GM12878 (cell line): ENCODE measurements around the gene C11orf97. TPM values are rescaled to one million over a fixed set of nuclear protein-coding genes. Genes with fewer than 3 reads are reported as not detected.

ENCODE experiments used
- ATAC-seq: fragments of 200-7000 bp; cut with Tn5 transposase; 3 replicates; pipeline ENCODE4 v1.9.1; 2020; ENCODE audit warnings: mild to moderate bottlenecking, moderate library complexity
- Bru-seq: library from RNA; stranded (reverse); fragments of 400-500 nt; gene quantifications from one replicate; lab custom pipeline; 2021; lab: Mats Ljungman, UMichigan
- BruChase-seq, 2 experiments: library from RNA; stranded (reverse); fragments of 400-500 nt; gene quantifications; one replicate each; lab custom pipeline; 2021; lab: Mats Ljungman, UMichigan
- BruUV-seq: library from RNA; stranded (reverse); fragments of 400-500 nt; replicated peaks from 2 replicates; lab custom pipeline; 2021; lab: Mats Ljungman, UMichigan
- CTCF ChIA-PET: fragments of 300-600 bp; sonication (Branson Sonifier 250); formaldehyde crosslinking; extraction: SDS; loops from one replicate; lab custom pipeline; 2021; ENCODE audit warnings: inconsistent platforms; lab: Yijun Ruan, JAX
- POLR2A ChIA-PET: fragments of 350-600 bp; formaldehyde crosslinking; extraction: SDS; loops from one replicate; lab custom pipeline; 2021; ENCODE audit warnings: inconsistent platforms; lab: Charles Lee
- RAD21 ChIA-PET: fragments of 300-600 bp; sonication (Branson Sonifier 250); formaldehyde crosslinking; loops from one replicate; lab custom pipeline; 2023; ENCODE audit warnings: antibody characterized with exemption; ENCODE audit not compliant: unreplicated experiment; lab: Charles Lee
- SMC1A ChIA-PET: fragments of 300-600 bp; sonication (Branson Sonifier 250); formaldehyde crosslinking; loops from one replicate; lab custom pipeline; 2023; ENCODE audit not compliant: unreplicated experiment, uncharacterized antibody; lab: Charles Lee
- DNase-seq: peaks from one replicate; pipeline ENCODE4 v3.0.0-alpha.2; 2011; ENCODE audit warnings: low read depth, low spot score
- FAIRE-seq: peaks from 3 replicates; lab custom pipeline; 2011; peaks lifted over from hg19 to GRCh38; lab: Jason Lieb, UNC
- H2AFZ ChIP-seq: 2 replicates; pipeline ENCODE4 v1.6.0; 2011; ENCODE audit warnings: low read depth, low read length, control low read depth; ENCODE audit not compliant: control insufficient read depth
- H3K27ac ChIP-seq: 2 replicates; pipeline ENCODE4 v1.5.1; 2011; ENCODE audit warnings: control low read depth; ENCODE audit not compliant: control insufficient read depth, insufficient read depth
- H3K27me3 ChIP-seq, 2 experiments: replicated peaks in 1 of 2; 2 replicates each; pipeline versions ENCODE4 v1.6.0 to v1.6.1; 2011; ENCODE audit warnings: low read length in 1 of 2; ENCODE audit not compliant: control insufficient read depth in 2 of 2, insufficient read depth in 2 of 2
- H3K36me3 ChIP-seq, 2 experiments: 2 replicates each; pipeline ENCODE4 v1.5.1; 2011; ENCODE audit warnings: low read length in 1 of 2; ENCODE audit not compliant: control insufficient read depth in 2 of 2, insufficient read depth in 2 of 2
- H3K4me1 ChIP-seq: 2 replicates; pipeline ENCODE4 v1.6.1; 2011; ENCODE audit warnings: mild to moderate bottlenecking, low read length, moderate library complexity, mixed read lengths; ENCODE audit not compliant: control insufficient read depth, insufficient read depth
- H3K4me2 ChIP-seq: 2 replicates; pipeline ENCODE4 v1.6.0; 2011; ENCODE audit warnings: control low read depth; ENCODE audit not compliant: control insufficient read depth, insufficient read depth
- H3K4me3 ChIP-seq: fragments of 200-600 bp; sonication (generic); 2 replicates; pipeline ENCODE4 v1.5.1; 2016
- H3K79me2 ChIP-seq: 2 replicates; pipeline ENCODE4 v1.6.0; 2011; ENCODE audit warnings: low read length; ENCODE audit not compliant: control insufficient read depth, insufficient read depth
- H3K9ac ChIP-seq: 2 replicates; pipeline ENCODE4 v1.8.0; 2011; ENCODE audit warnings: low read length, control low read depth, mixed read lengths; ENCODE audit not compliant: control insufficient read depth, insufficient read depth
- H3K9me3 ChIP-seq: replicated peaks from 3 replicates; pipeline ENCODE4 v1.5.1; 2011; ENCODE audit warnings: mild to moderate bottlenecking, low read length; ENCODE audit not compliant: control insufficient read depth, insufficient read depth
- H4K20me1 ChIP-seq: 2 replicates; pipeline ENCODE4 v1.6.0; 2011; ENCODE audit not compliant: control insufficient read depth, insufficient read depth
- CHD1 ChIP-seq: IDR thresholded peaks from 2 replicates; pipeline ENCODE4 v1.6.1; 2012; ENCODE audit warnings: low read depth, low read length, improper control_type of control experiment
- CREB1 ChIP-seq: IDR thresholded peaks from 2 replicates; pipeline ENCODE4 v1.6.1; 2012; ENCODE audit warnings: low read depth, mild to moderate bottlenecking, inconsistent platforms
- CREM ChIP-seq: IDR thresholded peaks from 2 replicates; pipeline ENCODE4 v1.6.1; 2014; ENCODE audit warnings: antibody characterized with exemption, low read depth
- IRF5 ChIP-seq: fragments of 450-650 bp; IDR thresholded peaks from 2 replicates; pipeline ENCODE4 v1.6.1; 2017; ENCODE audit warnings: borderline replicate concordance
- MTA3 ChIP-seq: IDR thresholded peaks from 2 replicates; pipeline ENCODE4 v1.6.1; 2012; ENCODE audit warnings: low read length, inconsistent platforms, borderline replicate concordance
- MXI1 ChIP-seq: fragments of 150-350 bp; IDR thresholded peaks from 2 replicates; pipeline ENCODE4 v1.6.1; 2011; ENCODE audit warnings: low read depth, mild to moderate bottlenecking, inconsistent platforms, low read length, improper control_type of control experiment
- POLR2AphosphoS5 ChIP-seq: IDR thresholded peaks from 2 replicates; pipeline ENCODE4 v1.6.1; 2011; ENCODE audit warnings: mild to moderate bottlenecking, low read length, inconsistent platforms
- RCOR1 ChIP-seq: conservative IDR thresholded peaks from 2 replicates; pipeline ENCODE4 v1.6.1; 2012; ENCODE audit warnings: low read depth, low read length, improper control_type of control experiment
- RUNX3 ChIP-seq: IDR thresholded peaks from 2 replicates; pipeline ENCODE4 v1.6.1; 2012; ENCODE audit warnings: low read length, inconsistent platforms
- USF2 ChIP-seq: IDR thresholded peaks from 2 replicates; pipeline ENCODE4 v1.6.1; 2011; ENCODE audit warnings: low read depth, low read length, improper control_type of control experiment, borderline replicate concordance
- WGBS: methylation state at CpG from one replicate; pipeline ENCODE4 v1.1.6; 2016; ENCODE audit warnings: low lambda C conversion rate; ENCODE audit not compliant: insufficient replicate concordance, insufficient coverage; ENCODE audit errors: missing lambda C conversion rate; 5-methylcytosine and 5-hydroxymethylcytosine counted together
- in situ Hi-C: fragments of 300-500 bp; cut with MboI; formaldehyde crosslinking; loops from 9 replicates; pipeline ENCODE4 v1.14.3; 2018; ENCODE audit warnings: mixed read lengths
- intact Hi-C: fragments of 100-400 bp; cut with micrococcal nuclease; formaldehyde crosslinking; loops from one replicate; pipeline ENCODE4 v1.14.2; 2022; ENCODE audit not compliant: unreplicated experiment
- long read RNA-seq, 2 experiments: library from polyadenylated mRNA; unstranded; transcript quantifications; one replicate each; pipeline ENCODE4 v2.0.0, GENCODE V29; 2019 to 2020
- polyA minus RNA-seq, 3 experiments: library from RNA; depleted of rRNA, polyadenylated mRNA; stranded (reverse); fragments of >200 nt; gene quantifications; 2 replicates each; pipeline ENCODE4 v1.2.3, GENCODE V29; 2011
- polyA plus RNA-seq, 11 experiments: library from polyadenylated mRNA; depleted of rRNA in 4 of 11; unstranded in 6 of 11; stranded (reverse) in 5 of 11; fragments of >200 nt; fragmentation: Nextera tagmentation in 4 of 11; fragmentation: Illumina TruSeq in 1 of 11; extraction: Ambion mirVana in 4 of 11; extraction: Trizol in 1 of 11; gene quantifications; 1 replicate in 1 of 11; 2 replicates in 10 of 11; pipeline versions ENCODE4 v1.2.1 to v1.2.3, GENCODE V29; 2011 to 2016; ENCODE audit warnings: inconsistent platforms in 2 of 11, missing spikeins in 2 of 11, low read depth in 1 of 11
- total RNA-seq, 4 experiments: library from RNA; depleted of rRNA in 3 of 4; stranded (reverse); fragments of >200 nt in 3 of 4; fragmentation: Illumina TruSeq in 1 of 4; extraction: Trizol in 1 of 4; gene quantifications; 2 replicates each; pipeline versions ENCODE4 v1.2.1 to v1.2.3, GENCODE V29; 2013 to 2021
- TF ChIP-seq, protein P1 (sequence below): IDR thresholded peaks from 2 replicates; pipeline ENCODE4 v1.6.1; 2012; ENCODE audit warnings: low read depth, low read length, improper control_type of control experiment
- TF ChIP-seq, protein P2 (sequence below): fragments of 450-650 bp; IDR thresholded peaks from 2 replicates; pipeline ENCODE4 v1.6.1; 2016; ENCODE audit warnings: mild to moderate bottlenecking

C11orf97 gene, protein sequence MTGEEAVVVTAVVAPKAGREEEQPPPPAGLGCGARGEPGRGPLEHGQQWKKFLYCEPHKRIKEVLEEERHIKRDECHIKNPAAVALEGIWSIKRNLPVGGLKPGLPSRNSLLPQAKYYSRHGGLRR
- not detected in 2 replicates for total RNA-seq (2013; cell fraction: nucleolus; rRNA removed)
- not detected in 2 replicates for total RNA-seq (2014; rRNA removed)
- total RNA-seq (2014; rRNA removed; fragmentation: Illumina TruSeq; extraction: Trizol), result not detected in 2 replicates
- not detected in 2 replicates for total RNA-seq (2021)
- polyA plus RNA-seq (2011; ENCODE audit: low read depth), result not detected
- polyA plus RNA-seq (2011; rRNA removed), result not detected in 2 replicates
- not detected in 2 replicates for polyA plus RNA-seq (2011; cell fraction: cytosol; rRNA removed)
- polyA plus RNA-seq (2011; cell fraction: nucleus; rRNA removed), result not detected in 2 replicates
- polyA plus RNA-seq (2012), result not detected in 2 replicates
- polyA plus RNA-seq (2014; fragmentation: Illumina TruSeq; extraction: Trizol), result not detected in 2 replicates
- polyA plus RNA-seq (2014; fragmentation: Nextera tagmentation; extraction: Ambion mirVana), result not detected
- not detected in 2 replicates for polyA plus RNA-seq (2014; rRNA removed)
- polyA plus RNA-seq (2016; fragmentation: Nextera tagmentation; extraction: Ambion mirVana), result not detected
- not detected in 2 replicates for polyA minus RNA-seq (2011; rRNA and poly(A)+ RNA removed)
- not detected in 2 replicates for polyA minus RNA-seq (2011; cell fraction: cytosol; rRNA and poly(A)+ RNA removed)
- polyA minus RNA-seq (2011; cell fraction: nucleus; rRNA and poly(A)+ RNA removed), result not detected in 2 replicates
- Bru-seq, nascent RNA, result not detected
- BruChase-seq, experiment 1, labeled RNA remaining after a 6-hour chase, result not detected
- not detected for BruChase-seq, experiment 2, labeled RNA remaining after a 2-hour chase
- long read RNA-seq, experiment 1, result 0 reads
- long read RNA-seq, experiment 2, result 0 reads

GRCh38 chr11:94511932-94512781 is at the start of gene C11orf97:
Gene C11orf97, plus strand, starts transcription at chr11:94512461. Its CDS starts 68 bp downstream, at chr11:94512529.
- Histone ChIP-seq H3K9me3 (no peaks in the 10 kb centered on the region), H3K9ac (no peak within 1 kb of the TSS), H3K4me2 (peak within 1 kb of the TSS; percentile 79), H3K4me1 (no peaks in the 10 kb centered on the region), H3K4me3 (no peak within 1 kb of the TSS), H3K36me3 (no peaks in the 10 kb centered on the region), H3K27ac (no peak within 1 kb of the TSS), H2AFZ (no peak within 1 kb of the TSS; the same call in 1 of the 2 replicates), H4K20me1 (no peaks in the 10 kb centered on the region), H3K27me3 (peaks cover 0 to 7% of the 10 kb centered on the region in 2 experiments; a peak in 1 of 4 replicates), H3K79me2 (no peaks in the 10 kb centered on the region)
- ATAC-seq, result peak; percentile 91
- in situ Hi-C loops, result no loop called here
- ChIA-PET SMC1A (interaction anchor here (0.7 to 1.8 kb wide), 9 partner anchors 10 to 179 kb away, joined by 3 to 8 read pairs (median 3); no protein-coding TSS in a partner anchor), CTCF (interaction anchor here (0.6 to 15.7 kb wide), 12 partner anchors 9 to 856 kb away, joined by 3 to 282 read pairs (median 3); no protein-coding TSS in a partner anchor), POLR2A (interaction anchor here (1.3 kb wide), 2 partner anchors 83 to 95 kb away, joined by 3 read pairs; no protein-coding TSS in a partner anchor), RAD21 (interaction anchor here (0.7 to 2.9 kb wide), 3 partner anchors 10 to 91 kb away, joined by 3 to 18 read pairs (median 5); no protein-coding TSS in a partner anchor)
- DNase-seq, result no peak
- BruUV-seq, result no TSS peak
- no peak for FAIRE-seq
- intact Hi-C loops, result loop anchor here (10.0 kb wide), 1 partner anchor 243 kb away; no protein-coding TSS in a partner anchor
- WGBS, result 29% methylated on average over 53 of the region's 53 CpGs
- TF ChIP-seq IRF5 (no peak), CREB1 (no peak), USF2 (no peak), RCOR1 (no peak), POLR2AphosphoS5 (no peak), CREM (no peak), RUNX3 (0 out of 2 replicates have a peak, but pooled peaks have one; percentile 5), CHD1 (no peak), MXI1 (0 out of 2 replicates have a peak, but pooled peaks have one; percentile 42), MTA3 (no peak)
- TF ChIP-seq, protein P1, sequence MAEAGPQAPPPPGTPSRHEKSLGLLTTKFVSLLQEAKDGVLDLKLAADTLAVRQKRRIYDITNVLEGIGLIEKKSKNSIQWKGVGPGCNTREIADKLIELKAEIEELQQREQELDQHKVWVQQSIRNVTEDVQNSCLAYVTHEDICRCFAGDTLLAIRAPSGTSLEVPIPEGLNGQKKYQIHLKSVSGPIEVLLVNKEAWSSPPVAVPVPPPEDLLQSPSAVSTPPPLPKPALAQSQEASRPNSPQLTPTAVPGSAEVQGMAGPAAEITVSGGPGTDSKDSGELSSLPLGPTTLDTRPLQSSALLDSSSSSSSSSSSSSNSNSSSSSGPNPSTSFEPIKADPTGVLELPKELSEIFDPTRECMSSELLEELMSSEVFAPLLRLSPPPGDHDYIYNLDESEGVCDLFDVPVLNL, result no peak
- TF ChIP-seq, protein P2, sequence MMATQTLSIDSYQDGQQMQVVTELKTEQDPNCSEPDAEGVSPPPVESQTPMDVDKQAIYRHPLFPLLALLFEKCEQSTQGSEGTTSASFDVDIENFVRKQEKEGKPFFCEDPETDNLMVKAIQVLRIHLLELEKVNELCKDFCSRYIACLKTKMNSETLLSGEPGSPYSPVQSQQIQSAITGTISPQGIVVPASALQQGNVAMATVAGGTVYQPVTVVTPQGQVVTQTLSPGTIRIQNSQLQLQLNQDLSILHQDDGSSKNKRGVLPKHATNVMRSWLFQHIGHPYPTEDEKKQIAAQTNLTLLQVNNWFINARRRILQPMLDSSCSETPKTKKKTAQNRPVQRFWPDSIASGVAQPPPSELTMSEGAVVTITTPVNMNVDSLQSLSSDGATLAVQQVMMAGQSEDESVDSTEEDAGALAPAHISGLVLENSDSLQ, result peak; percentile 62
